ENCODE measurements around the gene ZNF576.

DNA sequence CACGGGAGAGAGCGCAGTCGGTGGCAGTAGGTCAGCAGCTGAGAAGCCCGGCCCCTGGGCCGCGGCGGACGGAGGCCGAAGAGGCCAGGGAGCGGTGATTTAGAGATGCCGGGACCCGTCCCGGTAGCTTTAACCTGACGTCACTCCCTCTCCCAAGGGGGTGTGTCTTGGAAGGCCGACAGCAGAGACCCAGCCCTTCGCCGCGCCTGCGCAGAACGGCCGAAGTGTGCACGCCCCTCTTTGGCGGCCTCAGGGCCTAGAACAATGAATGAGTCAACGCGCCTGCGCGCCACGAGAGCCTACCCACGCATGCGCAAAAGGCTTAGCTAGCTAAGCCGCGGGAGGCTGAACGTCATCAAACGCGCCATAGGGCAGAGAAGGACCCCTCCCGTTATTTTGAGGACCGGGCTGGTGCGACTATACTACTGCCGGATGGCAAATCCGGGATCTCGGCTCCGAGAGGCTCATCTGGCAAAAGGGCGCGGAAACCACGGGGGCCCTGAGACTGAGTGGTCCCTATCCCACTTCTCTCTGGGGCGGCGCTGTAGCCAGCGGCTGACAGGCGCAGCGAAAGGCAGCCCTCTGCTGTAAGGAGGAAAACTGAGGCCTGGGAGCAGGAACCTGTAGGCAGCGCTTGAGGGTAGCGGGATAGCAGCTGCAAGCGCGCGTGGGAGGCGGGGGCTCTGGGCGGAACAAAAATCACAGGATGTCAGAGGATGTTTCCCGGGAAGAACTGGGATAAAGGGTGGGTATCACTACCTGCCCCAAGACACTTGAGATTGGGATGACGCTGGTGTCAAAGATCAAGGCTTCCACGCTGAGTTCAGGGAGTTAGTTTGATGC lies at the start of gene ZNF576, which contains the start of gene IRGQ:
- TF ChIP-seq POLR2A (IDR thresholded peaks at IDR 0.05) = peak; percentile 20 to 90
- TF ChIP-seq, protein P1, sequence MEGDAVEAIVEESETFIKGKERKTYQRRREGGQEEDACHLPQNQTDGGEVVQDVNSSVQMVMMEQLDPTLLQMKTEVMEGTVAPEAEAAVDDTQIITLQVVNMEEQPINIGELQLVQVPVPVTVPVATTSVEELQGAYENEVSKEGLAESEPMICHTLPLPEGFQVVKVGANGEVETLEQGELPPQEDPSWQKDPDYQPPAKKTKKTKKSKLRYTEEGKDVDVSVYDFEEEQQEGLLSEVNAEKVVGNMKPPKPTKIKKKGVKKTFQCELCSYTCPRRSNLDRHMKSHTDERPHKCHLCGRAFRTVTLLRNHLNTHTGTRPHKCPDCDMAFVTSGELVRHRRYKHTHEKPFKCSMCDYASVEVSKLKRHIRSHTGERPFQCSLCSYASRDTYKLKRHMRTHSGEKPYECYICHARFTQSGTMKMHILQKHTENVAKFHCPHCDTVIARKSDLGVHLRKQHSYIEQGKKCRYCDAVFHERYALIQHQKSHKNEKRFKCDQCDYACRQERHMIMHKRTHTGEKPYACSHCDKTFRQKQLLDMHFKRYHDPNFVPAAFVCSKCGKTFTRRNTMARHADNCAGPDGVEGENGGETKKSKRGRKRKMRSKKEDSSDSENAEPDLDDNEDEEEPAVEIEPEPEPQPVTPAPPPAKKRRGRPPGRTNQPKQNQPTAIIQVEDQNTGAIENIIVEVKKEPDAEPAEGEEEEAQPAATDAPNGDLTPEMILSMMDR (IDR thresholded peaks at IDR 0.05) = no peak
